BJ (cell line): ENCODE data around the gene CDH18. TPM values are rescaled to one million over a fixed set of nuclear protein-coding genes. Genes with fewer than 3 reads are reported as not detected.
"Not testable (repeated sequence)": the region's sequence is repeated elsewhere in the genome, so short reads cannot be mapped to it uniquely, and the experiment has no call there.

ENCODE experiments used
- CTCF ChIA-PET: fragments of 350-600 bp; formaldehyde crosslinking; extraction: SDS; loops from one replicate; lab custom pipeline; 2021; ENCODE audit warnings: antibody characterized with exemption, inconsistent platforms; lab: Yijun Ruan, JAX
- POLR2A ChIA-PET: fragments of 300-600 bp; sonication (Branson Sonifier 250); formaldehyde crosslinking; extraction: SDS; loops from one replicate; lab custom pipeline; 2021; ENCODE audit warnings: antibody characterized with exemption; lab: Charles Lee
- DNase-seq: peaks from one replicate; pipeline ENCODE4 v3.0.0-alpha.2; 2011; ENCODE audit warnings: low read depth
- H3K27me3 ChIP-seq: 2 replicates; pipeline ENCODE4 v1.6.0; 2011; ENCODE audit warnings: low read length; ENCODE audit not compliant: control insufficient read depth, insufficient read depth
- H3K36me3 ChIP-seq: 2 replicates; pipeline ENCODE4 v1.5.1; 2011; ENCODE audit warnings: low read length; ENCODE audit not compliant: control insufficient read depth, insufficient read depth
- H3K4me3 ChIP-seq: 2 replicates; pipeline ENCODE4 v1.5.1; 2011; ENCODE audit warnings: low read depth, mild to moderate bottlenecking, control low read depth, low read length
- polyA plus RNA-seq: library from polyadenylated mRNA; depleted of rRNA; stranded (reverse); fragments of >200 nt; gene quantifications from 2 replicates; pipeline ENCODE4 v1.2.3, GENCODE V29; 2011
- TF ChIP-seq, protein P1 (sequence below): IDR thresholded peaks from 2 replicates; pipeline ENCODE4 v1.5.1; 2011; ENCODE audit warnings: low read depth, mild to moderate bottlenecking, control low read depth, inconsistent platforms, low read length, moderate library complexity; ENCODE audit not compliant: insufficient read depth

Gene CDH18
- polyA plus RNA-seq, 1 experiment, result 0.31 TPM

- no peak for DNase-seq
- POLR2A ChIA-PET, result no interaction called here
- no peak overlapping the region for H3K4me3 ChIP-seq
- CTCF ChIA-PET, result no interaction called here
- H3K27me3 ChIP-seq, result no peaks in the 10 kb centered on the region
- TF ChIP-seq, protein P1, sequence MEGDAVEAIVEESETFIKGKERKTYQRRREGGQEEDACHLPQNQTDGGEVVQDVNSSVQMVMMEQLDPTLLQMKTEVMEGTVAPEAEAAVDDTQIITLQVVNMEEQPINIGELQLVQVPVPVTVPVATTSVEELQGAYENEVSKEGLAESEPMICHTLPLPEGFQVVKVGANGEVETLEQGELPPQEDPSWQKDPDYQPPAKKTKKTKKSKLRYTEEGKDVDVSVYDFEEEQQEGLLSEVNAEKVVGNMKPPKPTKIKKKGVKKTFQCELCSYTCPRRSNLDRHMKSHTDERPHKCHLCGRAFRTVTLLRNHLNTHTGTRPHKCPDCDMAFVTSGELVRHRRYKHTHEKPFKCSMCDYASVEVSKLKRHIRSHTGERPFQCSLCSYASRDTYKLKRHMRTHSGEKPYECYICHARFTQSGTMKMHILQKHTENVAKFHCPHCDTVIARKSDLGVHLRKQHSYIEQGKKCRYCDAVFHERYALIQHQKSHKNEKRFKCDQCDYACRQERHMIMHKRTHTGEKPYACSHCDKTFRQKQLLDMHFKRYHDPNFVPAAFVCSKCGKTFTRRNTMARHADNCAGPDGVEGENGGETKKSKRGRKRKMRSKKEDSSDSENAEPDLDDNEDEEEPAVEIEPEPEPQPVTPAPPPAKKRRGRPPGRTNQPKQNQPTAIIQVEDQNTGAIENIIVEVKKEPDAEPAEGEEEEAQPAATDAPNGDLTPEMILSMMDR, result no peak
- no peaks in the 10 kb centered on the region for H3K36me3 ChIP-seq
These were observed 210.6 kb downstream of the CDH18 start for GRCh38 chr5:19777363-19777762.

DNA sequence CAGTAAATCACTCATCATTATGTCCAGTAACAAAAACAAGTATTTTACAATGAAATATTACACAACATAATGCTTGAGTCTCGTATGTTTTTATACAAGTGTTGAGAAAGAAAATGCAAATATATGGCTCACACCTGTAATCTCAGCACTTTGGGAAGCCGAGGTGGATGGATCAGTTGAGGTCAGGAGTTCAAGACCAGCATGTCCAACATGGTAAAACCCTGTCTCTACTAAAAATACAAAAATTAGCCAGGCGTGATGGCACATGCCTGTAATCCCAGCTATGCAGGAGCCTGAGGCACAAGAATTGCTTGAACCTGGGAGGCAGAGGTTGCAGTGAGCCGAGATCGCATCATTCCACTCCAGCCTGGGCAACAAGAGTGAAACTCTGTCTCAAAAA is 211.1 kb downstream of the CDH18 start:
- POLR2A ChIA-PET, H3K27me3 ChIP-seq, DNase-seq, H3K36me3 ChIP-seq, CTCF ChIA-PET, H3K4me3 ChIP-seq: not testable (repeated sequence)

- POLR2A ChIA-PET, result no interaction called here
These were observed 216.7 kb downstream of the CDH18 start for GRCh38 chr5:19771174-19771835.

GRCh38 chr5:19770396-19770795 is 217.6 kb downstream of the CDH18 start:
- ChIA-PET CTCF (no interaction called here), POLR2A (no interaction called here)
- no peak overlapping the region for H3K4me3 ChIP-seq
- H3K36me3 ChIP-seq, result no peaks in the 10 kb centered on the region
- H3K27me3 ChIP-seq, result no peaks in the 10 kb centered on the region; the same call in 1 of the 2 replicates
- DNase-seq, result no peak
- TF ChIP-seq, protein P1, result no peak

More at GRCh38 chr5:19771174-19771835, 216.7 kb downstream of the CDH18 start:
- Histone ChIP-seq H3K36me3 (no peaks in the 10 kb centered on the region), H3K4me3 (no peak overlapping the region), H3K27me3 (no peaks in the 10 kb centered on the region; the same call in 1 of the 2 replicates)
- no peak for DNase-seq
- CTCF ChIA-PET, result no interaction called here
- TF ChIP-seq, protein P1, result no peak

- Histone ChIP-seq H3K36me3 (no peaks in the 10 kb centered on the region), H3K27me3 (no peaks in the 10 kb centered on the region; the same call in 1 of the 2 replicates), H3K4me3 (no peak overlapping the region)
- DNase-seq, result no peak
- POLR2A ChIA-PET, result no interaction called here
- TF ChIP-seq, protein P1, result no peak
- CTCF ChIA-PET, result no interaction called here
These were observed 220.0 kb downstream of the CDH18 start for GRCh38 chr5:19767987-19768386.

DNA sequence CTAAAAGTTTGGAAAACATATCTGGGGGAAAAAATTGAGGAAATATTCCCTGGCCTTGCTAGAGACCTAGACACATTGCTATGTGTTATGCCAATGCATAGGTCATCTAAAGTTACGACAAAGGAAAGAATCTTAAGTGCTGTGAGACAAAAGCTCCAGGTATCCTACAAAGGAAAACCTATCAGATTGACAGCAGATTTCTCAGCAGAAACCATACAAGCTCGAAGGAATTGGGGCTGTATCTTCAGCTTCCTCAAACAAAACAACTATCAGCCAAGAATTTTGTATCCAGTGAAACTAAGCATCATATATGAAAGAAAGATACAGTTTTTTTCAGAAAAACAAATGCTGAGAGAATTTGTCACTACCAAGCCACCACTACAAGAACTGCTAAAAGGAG is 234.4 kb downstream of the CDH18 start:
- Histone ChIP-seq H3K27me3 (no peaks in the 10 kb centered on the region), H3K4me3 (no peak overlapping the region), H3K36me3 (no peaks in the 10 kb centered on the region)
- TF ChIP-seq, protein P1, result no peak
- DNase-seq, result no peak
- ChIA-PET CTCF (no interaction called here), POLR2A (no interaction called here)
